OCI-LY3 (cell line): Measurements from ENCODE around the gene COL26A1.

Source experiments
- H2AFZ ChIP-seq: fragments of 200-600, 300-600 bp; shearing (Covaris generic); 2 replicates; pipeline ENCODE4 v1.6.0; 2014; ENCODE audit warnings: antibody characterized with exemption, low read depth, low read length
- H3K27ac ChIP-seq: fragments of 200-600, 300-600 bp; sonication (generic); 2 replicates; pipeline ENCODE4 v1.5.1; 2014; ENCODE audit warnings: mild to moderate bottlenecking, low read length, moderate library complexity, mixed read lengths
- H3K27me3 ChIP-seq: fragments of 200-600, 300-600 bp; sonication (generic); 2 replicates; pipeline ENCODE4 v1.6.1; 2014; ENCODE audit warnings: low read depth, low read length, mixed read lengths
- H3K36me3 ChIP-seq: fragments of 200-600, 300-600 bp; sonication (generic); replicated peaks from 2 replicates; pipeline ENCODE3; 2014; ENCODE audit warnings: low read depth, low read length, mixed read lengths
- H3K4me1 ChIP-seq: fragments of 300-600, 200-600 bp; sonication (generic); 2 replicates; pipeline ENCODE4 v1.6.1; 2014; ENCODE audit warnings: low read length, mixed read lengths
- H3K4me2 ChIP-seq: fragments of 200-600, 300-600 bp; sonication (generic); 2 replicates; pipeline ENCODE4 v1.6.1; 2014; ENCODE audit warnings: low read length, mixed read lengths
- H3K4me3 ChIP-seq: fragments of 300-600, 200-600 bp; sonication (generic); 2 replicates; pipeline ENCODE4 v1.5.1; 2014; ENCODE audit warnings: antibody characterized with exemption, mild to moderate bottlenecking, low read length, moderate library complexity
- H3K79me2 ChIP-seq: fragments of 300-600, 200-600 bp; shearing (Covaris generic); 2 replicates; pipeline ENCODE4 v1.6.1; 2014; ENCODE audit warnings: mild to moderate bottlenecking, low read length, mixed read lengths
- H3K9ac ChIP-seq: fragments of 300-600, 200-600 bp; shearing (Covaris generic); 2 replicates; pipeline ENCODE4 v1.6.0; 2014; ENCODE audit warnings: mild to moderate bottlenecking, low read length, moderate library complexity
- H3K9me3 ChIP-seq: fragments of 200-600, 300-600 bp; shearing (Covaris generic); 2 replicates; pipeline ENCODE4 v1.6.1; 2014; ENCODE audit warnings: low read length, mixed read lengths; ENCODE audit not compliant: insufficient read depth
- H4K20me1 ChIP-seq: fragments of 200-600, 300-600 bp; sonication (generic); 2 replicates; pipeline ENCODE4 v1.6.1; 2016; ENCODE audit warnings: low read length, mixed read lengths; ENCODE audit not compliant: insufficient read depth
- CTCF ChIP-seq: fragments of 200-600, 300-600 bp; sonication (generic); IDR thresholded peaks from 2 replicates; pipeline ENCODE4 v1.5.1; 2014; ENCODE audit warnings: antibody characterized with exemption, low read length, low read depth
- EZH2phosphoT487 ChIP-seq: fragments of 200-600 bp; shearing (Covaris generic); IDR thresholded peaks from 2 replicates; pipeline ENCODE4 v1.6.1; 2018; ENCODE audit warnings: antibody characterized with exemption, mixed run types, low read depth

The COL26A1 gene

GRCh38 chr7:101398396-101399289, 36.0 kb downstream of the COL26A1 start:
- H3K36me3 ChIP-seq = no peaks in the 10 kb centered on the region
- H3K9ac ChIP-seq = no peak overlapping the region
- H2AFZ ChIP-seq = no peak overlapping the region
- peaks cover 7% of the 10 kb centered on the region; the same call in 1 of the 2 replicates for H3K4me1 ChIP-seq
- H3K79me2 ChIP-seq = no peaks in the 10 kb centered on the region
- H3K27ac ChIP-seq = no peak overlapping the region
- H3K4me2 ChIP-seq = no peak overlapping the region
- H3K9me3 ChIP-seq = no peaks in the 10 kb centered on the region
- H3K27me3 ChIP-seq = peaks cover 24% of the 10 kb centered on the region
- no peaks in the 10 kb centered on the region for H4K20me1 ChIP-seq
- no peak overlapping the region for H3K4me3 ChIP-seq
- no peak for TF ChIP-seq EZH2phosphoT487
- TF ChIP-seq CTCF = no peak

GRCh38 chr7:101399759-101400158, 37.1 kb downstream of the COL26A1 start:
- no peaks in the 10 kb centered on the region for H3K9me3 ChIP-seq
- no peaks in the 10 kb centered on the region for H3K79me2 ChIP-seq
- H3K4me2 ChIP-seq = no peak overlapping the region
- H2AFZ ChIP-seq = no peak overlapping the region
- no peaks in the 10 kb centered on the region for H4K20me1 ChIP-seq
- H3K9ac ChIP-seq = no peak overlapping the region
- TF ChIP-seq EZH2phosphoT487 (no peak), CTCF (no peak)
- peaks cover 20% of the 10 kb centered on the region; the same call in 1 of the 2 replicates for H3K27me3 ChIP-seq
- H3K36me3 ChIP-seq = no peaks in the 10 kb centered on the region
- H3K4me3 ChIP-seq = no peak overlapping the region
- peaks cover 7% of the 10 kb centered on the region; the same call in 1 of the 2 replicates for H3K4me1 ChIP-seq
- no peak overlapping the region for H3K27ac ChIP-seq

GRCh38 chr7:101400751-101401150, 38.1 kb downstream of the COL26A1 start:
- TF ChIP-seq EZH2phosphoT487 (no peak), CTCF (no peak)
- no peaks in the 10 kb centered on the region for H4K20me1 ChIP-seq
- H3K4me1 ChIP-seq = no peaks in the 10 kb centered on the region
- no peak overlapping the region for H3K27ac ChIP-seq
- no peaks in the 10 kb centered on the region for H3K36me3 ChIP-seq
- no peak overlapping the region for H3K4me3 ChIP-seq
- peaks cover 20% of the 10 kb centered on the region; the same call in 1 of the 2 replicates for H3K27me3 ChIP-seq
- H2AFZ ChIP-seq = no peak overlapping the region
- no peak overlapping the region for H3K9ac ChIP-seq
- H3K79me2 ChIP-seq = no peaks in the 10 kb centered on the region
- H3K9me3 ChIP-seq = no peaks in the 10 kb centered on the region
- no peak overlapping the region for H3K4me2 ChIP-seq

GRCh38 chr7:101401390-101402080, 38.9 kb downstream of the COL26A1 start:
- Histone ChIP-seq H3K36me3 (no peaks in the 10 kb centered on the region), H3K4me1 (no peaks in the 10 kb centered on the region), H3K4me3 (no peak overlapping the region), H3K79me2 (no peaks in the 10 kb centered on the region), H3K27me3 (peaks cover 16% of the 10 kb centered on the region; the same call in 1 of the 2 replicates), H3K9me3 (no peaks in the 10 kb centered on the region), H3K4me2 (no peak overlapping the region), H4K20me1 (no peaks in the 10 kb centered on the region), H3K9ac (no peak overlapping the region), H3K27ac (no peak overlapping the region), H2AFZ (no peak overlapping the region)
- no peak for TF ChIP-seq CTCF
- TF ChIP-seq EZH2phosphoT487 = no peak
